ENCODE measurements around the gene CAMTA1.

The CAMTA1 gene

GRCh38 chr1:6985549-6986276 is 200.5 kb downstream of the CAMTA1 start:
- no peak for DNase-seq

GRCh38 chr1:6986281-6986680 is 201.0 kb downstream of the CAMTA1 start:
- no peak for DNase-seq

GRCh38 chr1:6987940-6988339 is 202.7 kb downstream of the CAMTA1 start:
- no peak for DNase-seq

- no peak for DNase-seq
Observed at GRCh38 chr1:6988796-6989195, 203.5 kb downstream of the CAMTA1 start.

GRCh38 chr1:6989212-6990159 is 204.2 kb downstream of the CAMTA1 start:
- DNase-seq = no peak

- DNase-seq = no peak
Observed at GRCh38 chr1:6991266-6991665, 206.0 kb downstream of the CAMTA1 start.

- no peak for DNase-seq
Observed at GRCh38 chr1:6995789-6996188, 210.5 kb downstream of the CAMTA1 start.

GRCh38 chr1:6996371-6996770 is 211.1 kb downstream of the CAMTA1 start:
- DNase-seq = no peak

- no peak for DNase-seq
Observed at GRCh38 chr1:6996866-6997265, 211.6 kb downstream of the CAMTA1 start.

GRCh38 chr1:6998267-6998666 is 213.0 kb downstream of the CAMTA1 start:
- DNase-seq = no peak

GRCh38 chr1:6999826-7000225 is 214.6 kb downstream of the CAMTA1 start:
- no peak for DNase-seq

GRCh38 chr1:7000720-7001119 is 215.5 kb downstream of the CAMTA1 start:
- no peak for DNase-seq

GRCh38 chr1:7002728-7003127 is 217.5 kb downstream of the CAMTA1 start:
- no peak for DNase-seq

GRCh38 chr1:7003676-7004075 is 218.4 kb downstream of the CAMTA1 start:
- DNase-seq = no peak

GRCh38 chr1:7004181-7004580 is 218.9 kb downstream of the CAMTA1 start:
- no peak for DNase-seq

GRCh38 chr1:7005762-7006161 is 220.5 kb downstream of the CAMTA1 start:
- no peak for DNase-seq

GRCh38 chr1:7006996-7007871 is 222.0 kb downstream of the CAMTA1 start:
- no peak for DNase-seq

GRCh38 chr1:7007902-7008301 is 222.6 kb downstream of the CAMTA1 start:
- no peak for DNase-seq

GRCh38 chr1:7008331-7008730 is 223.1 kb downstream of the CAMTA1 start:
- no peak for DNase-seq

- DNase-seq = no peak
Observed at GRCh38 chr1:7008975-7009740, 223.9 kb downstream of the CAMTA1 start.

- no peak for DNase-seq
Observed at GRCh38 chr1:7009741-7010525, 224.7 kb downstream of the CAMTA1 start.
